Measurements from ENCODE around the gene ANKFN1. TPM values are rescaled to one million over a fixed set of nuclear protein-coding genes. Genes with fewer than 3 reads are reported as not detected.
A peak's percentile ranks its signal among the peaks of the same experiment; 100 is the strongest.

The ANKFN1 gene
- total RNA-seq, 4 donors from 2014 or later = 0.40 TPM; not detected in 3

DNA sequence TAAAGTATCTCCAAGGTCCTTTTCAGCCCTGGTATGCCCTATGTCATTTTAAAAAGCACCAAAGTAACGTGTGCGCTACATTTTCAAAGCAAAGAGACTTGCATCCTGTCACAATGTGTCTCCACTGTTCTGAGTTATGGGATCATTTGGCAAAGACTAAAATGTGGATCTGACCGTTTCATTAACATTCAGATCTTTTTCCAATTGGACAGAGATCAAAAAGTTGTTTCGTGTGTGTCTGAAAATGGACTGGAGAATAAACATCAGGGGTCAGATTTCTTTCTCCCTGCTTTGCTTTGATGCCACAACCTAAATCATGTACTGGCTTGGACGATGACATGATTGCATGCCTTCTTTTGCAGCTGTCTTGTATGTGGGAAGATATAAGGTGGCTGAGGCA is 304.2 kb downstream of the ANKFN1 start:
- WGBS = 47% methylated on average over 5 of the region's 5 CpGs
- no peaks in the 10 kb centered on the region for H3K36me3 ChIP-seq
- no peak overlapping the region for H3K27ac ChIP-seq (replicated peaks in 1 of 4)
- H3K27me3 ChIP-seq = no peaks in the 10 kb centered on the region
- DNase-seq (ENCODE audit: extremely low spot score) = no peak
- no peaks in the 10 kb centered on the region for H3K4me1 ChIP-seq
- no peak overlapping the region for H3K4me3 ChIP-seq
- H3K9me3 ChIP-seq = no peaks in the 10 kb centered on the region
- TF ChIP-seq POLR2A (IDR thresholded peaks at IDR 0.05; ENCODE audit: low read depth) (no peak), EP300 (IDR thresholded peaks at IDR 0.05) (no peak), POLR2AphosphoS5 (IDR thresholded peaks at IDR 0.05) (no peak)
- TF ChIP-seq, protein P1, sequence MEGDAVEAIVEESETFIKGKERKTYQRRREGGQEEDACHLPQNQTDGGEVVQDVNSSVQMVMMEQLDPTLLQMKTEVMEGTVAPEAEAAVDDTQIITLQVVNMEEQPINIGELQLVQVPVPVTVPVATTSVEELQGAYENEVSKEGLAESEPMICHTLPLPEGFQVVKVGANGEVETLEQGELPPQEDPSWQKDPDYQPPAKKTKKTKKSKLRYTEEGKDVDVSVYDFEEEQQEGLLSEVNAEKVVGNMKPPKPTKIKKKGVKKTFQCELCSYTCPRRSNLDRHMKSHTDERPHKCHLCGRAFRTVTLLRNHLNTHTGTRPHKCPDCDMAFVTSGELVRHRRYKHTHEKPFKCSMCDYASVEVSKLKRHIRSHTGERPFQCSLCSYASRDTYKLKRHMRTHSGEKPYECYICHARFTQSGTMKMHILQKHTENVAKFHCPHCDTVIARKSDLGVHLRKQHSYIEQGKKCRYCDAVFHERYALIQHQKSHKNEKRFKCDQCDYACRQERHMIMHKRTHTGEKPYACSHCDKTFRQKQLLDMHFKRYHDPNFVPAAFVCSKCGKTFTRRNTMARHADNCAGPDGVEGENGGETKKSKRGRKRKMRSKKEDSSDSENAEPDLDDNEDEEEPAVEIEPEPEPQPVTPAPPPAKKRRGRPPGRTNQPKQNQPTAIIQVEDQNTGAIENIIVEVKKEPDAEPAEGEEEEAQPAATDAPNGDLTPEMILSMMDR (IDR thresholded peaks at IDR 0.05) = no peak
- intact Hi-C loops (cut with DNase I) = no loop called here

GRCh38 chr17:56465886-56466285 is 312.6 kb downstream of the ANKFN1 start:
- no peak overlapping the region for H3K4me3 ChIP-seq
- no peaks in the 10 kb centered on the region for H3K36me3 ChIP-seq
- 91% methylated on average over 1 of the region's 1 CpG for WGBS
- intact Hi-C loops (cut with DNase I) = no loop called here
- H3K27ac ChIP-seq (replicated peaks in 1 of 4) = no peak overlapping the region
- H3K27me3 ChIP-seq = no peaks in the 10 kb centered on the region
- DNase-seq (ENCODE audit: extremely low spot score) = no peak
- no peaks in the 10 kb centered on the region for H3K4me1 ChIP-seq
- TF ChIP-seq EP300 (IDR thresholded peaks at IDR 0.05) = no peak
- TF ChIP-seq POLR2A (IDR thresholded peaks at IDR 0.05; ENCODE audit: low read depth) = no peak
- TF ChIP-seq POLR2AphosphoS5 (IDR thresholded peaks at IDR 0.05) = no peak
- TF ChIP-seq, protein P1 (IDR thresholded peaks at IDR 0.05) = no peak
- no peaks in the 10 kb centered on the region for H3K9me3 ChIP-seq

- Histone ChIP-seq H3K4me3 (no peak overlapping the region), H3K36me3 (no peaks in the 10 kb centered on the region), H3K4me1 (no peaks in the 10 kb centered on the region), H3K9me3 (no peaks in the 10 kb centered on the region), H3K27me3 (no peaks in the 10 kb centered on the region), H3K27ac (replicated peaks in 1 of 4) (no peak overlapping the region)
- DNase-seq (ENCODE audit: extremely low spot score) = peak; percentile 21
- WGBS = 89% methylated on average over 2 of the region's 2 CpGs
- intact Hi-C loops (cut with DNase I) = no loop called here
- TF ChIP-seq POLR2AphosphoS5 (IDR thresholded peaks at IDR 0.05) = no peak
- no peak for TF ChIP-seq EP300 (IDR thresholded peaks at IDR 0.05)
- TF ChIP-seq, protein P1 (IDR thresholded peaks at IDR 0.05) = no peak
- no peak for TF ChIP-seq POLR2A (IDR thresholded peaks at IDR 0.05; ENCODE audit: low read depth)
These were observed 315.6 kb downstream of the ANKFN1 start for GRCh38 chr17:56468840-56469239.

GRCh38 chr17:56471696-56472095 is 318.4 kb downstream of the ANKFN1 start:
- Histone ChIP-seq H3K27me3 (no peaks in the 10 kb centered on the region), H3K36me3 (no peaks in the 10 kb centered on the region), H3K27ac (replicated peaks in 1 of 4) (no peak overlapping the region), H3K4me1 (no peaks in the 10 kb centered on the region), H3K9me3 (no peaks in the 10 kb centered on the region), H3K4me3 (no peak overlapping the region)
- intact Hi-C loops (cut with DNase I) = no loop called here
- TF ChIP-seq, protein P1 (IDR thresholded peaks at IDR 0.05) = no peak
- no peak for TF ChIP-seq POLR2AphosphoS5 (IDR thresholded peaks at IDR 0.05)
- no peak for TF ChIP-seq POLR2A (IDR thresholded peaks at IDR 0.05; ENCODE audit: low read depth)
- no peak for TF ChIP-seq EP300 (IDR thresholded peaks at IDR 0.05)
- DNase-seq (ENCODE audit: extremely low spot score) = no peak
- WGBS = 94% methylated on average over 3 of the region's 3 CpGs

DNA sequence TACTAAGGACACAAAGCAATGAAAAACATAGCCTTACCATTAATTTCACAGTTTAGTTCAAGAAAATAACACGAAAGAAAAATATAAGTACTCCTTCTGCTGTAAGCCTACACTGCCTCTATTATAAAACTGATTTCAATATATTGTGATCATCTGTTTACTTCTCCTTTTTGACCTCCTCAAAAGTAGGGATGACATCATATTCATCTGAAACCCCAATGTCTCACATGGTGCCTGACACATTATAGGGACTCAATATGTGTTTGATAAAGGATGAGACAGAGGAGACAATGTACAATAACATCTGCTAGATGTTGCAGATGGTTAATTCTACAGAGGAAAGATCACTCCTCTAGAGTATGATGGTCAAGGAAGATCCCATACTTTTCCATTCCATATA is 321.8 kb downstream of the ANKFN1 start:
- TF ChIP-seq EP300 (IDR thresholded peaks at IDR 0.05) (no peak), POLR2AphosphoS5 (IDR thresholded peaks at IDR 0.05) (no peak), POLR2A (IDR thresholded peaks at IDR 0.05; ENCODE audit: low read depth) (no peak)
- TF ChIP-seq, protein P1 (IDR thresholded peaks at IDR 0.05) = no peak
- Histone ChIP-seq H3K4me1 (peaks cover 0 to 2% (median 0%) of the 10 kb centered on the region in 4 donors), H3K9me3 (no peaks in the 10 kb centered on the region), H3K27me3 (no peaks in the 10 kb centered on the region), H3K4me3 (no peak overlapping the region), H3K36me3 (no peaks in the 10 kb centered on the region), H3K27ac (replicated peaks in 1 of 4) (no peak overlapping the region)
- 87% methylated on average over 1 of the region's 1 CpG for WGBS
- intact Hi-C loops (cut with DNase I) = no loop called here
- no peak for DNase-seq (ENCODE audit: extremely low spot score)
